WTC11 (cell line): ENCODE measurements around the gene CAMTA1. TPM values are rescaled to one million over a fixed set of nuclear protein-coding genes. Genes with fewer than 3 reads are reported as not detected.

Experiments used
- ATAC-seq: fragments of 200-7000 bp; cut with Tn5 transposase; 2 replicates; pipeline ENCODE4 v1.10.0; 2021; ENCODE audit warnings: mild to moderate bottlenecking, moderate library complexity
- CTCF ChIA-PET: fragments of 300-600 bp; sonication (Branson Sonifier 250); formaldehyde crosslinking; loops from one replicate; lab custom pipeline; 2021; ENCODE audit warnings: antibody characterized with exemption; lab: Charles Lee
- POLR2A ChIA-PET: fragments of 350-600 bp; sonication (Branson Sonifier 250); formaldehyde crosslinking; loops from one replicate; lab custom pipeline; 2021; ENCODE audit warnings: antibody characterized with exemption; lab: Charles Lee
- DNase-seq: peaks from one replicate; pipeline ENCODE4 v3.0.0; 2021; ENCODE audit warnings: low spot score
- H3K27ac Mint-ChIP-seq: 2 replicates; pipeline ENCODE4 v1.8.0; 2021; ENCODE audit warnings: mixed read lengths
- H3K27me3 Mint-ChIP-seq: 2 replicates; pipeline ENCODE4 v1.8.0; 2021; ENCODE audit warnings: low read depth, mild to moderate bottlenecking, moderate library complexity, mixed read lengths
- H3K36me3 Mint-ChIP-seq: 2 replicates; pipeline ENCODE4 v1.8.0; 2021; ENCODE audit warnings: mixed read lengths
- H3K4me1 Mint-ChIP-seq: 2 replicates; pipeline ENCODE4 v1.8.0; 2022; ENCODE audit warnings: mixed read lengths
- H3K4me3 Mint-ChIP-seq: 2 replicates; pipeline ENCODE4 v1.8.0; 2021; ENCODE audit warnings: mild to moderate bottlenecking, moderate library complexity, mixed read lengths
- H3K9me3 Mint-ChIP-seq: 2 replicates; pipeline ENCODE4 v1.8.0; 2021; ENCODE audit warnings: mixed read lengths
- E2F1 ChIP-seq: sonication (generic); formaldehyde crosslinking; IDR thresholded peaks from 2 replicates; pipeline ENCODE4 v1.8.0; 2022; ENCODE audit warnings: mild to moderate bottlenecking, missing genetic modification reagents
- E2F4 ChIP-seq: sonication (generic); formaldehyde crosslinking; IDR thresholded peaks from 2 replicates; pipeline ENCODE4 v1.8.1; 2022; ENCODE audit warnings: low read depth, mild to moderate bottlenecking, moderate library complexity, missing genetic modification reagents, borderline replicate concordance
- FOXK1 ChIP-seq: sonication (generic); formaldehyde crosslinking; IDR thresholded peaks from 2 replicates; pipeline ENCODE4 v1.8.0; 2022; ENCODE audit warnings: mild to moderate bottlenecking, moderate library complexity, missing genetic modification reagents
- FOXP1 ChIP-seq: sonication (generic); formaldehyde crosslinking; IDR thresholded peaks from 2 replicates; pipeline ENCODE4 v1.8.0; 2022; ENCODE audit warnings: missing genetic modification reagents, mild to moderate bottlenecking, moderate library complexity, borderline replicate concordance
- FOXP4 ChIP-seq: sonication (generic); formaldehyde crosslinking; IDR thresholded peaks from 2 replicates; pipeline ENCODE4 v1.8.0; 2022; ENCODE audit warnings: mild to moderate bottlenecking, missing genetic modification reagents
- GRHL2 ChIP-seq: fragments of 250-450 bp; sonication (Bioruptor Pico); IDR thresholded peaks from 2 replicates; pipeline ENCODE4 v1.8.0; 2022; ENCODE audit warnings: mild to moderate bottlenecking, moderate library complexity; ENCODE audit not compliant: insufficient replicate concordance, severe bottlenecking
- IRF1 ChIP-seq: sonication (generic); formaldehyde crosslinking; IDR thresholded peaks from 2 replicates; pipeline ENCODE4 v1.8.0; 2023; ENCODE audit warnings: missing genetic modification reagents
- MAX ChIP-seq: sonication (generic); formaldehyde crosslinking; IDR thresholded peaks from 2 replicates; pipeline ENCODE4 v1.8.0; 2022; ENCODE audit warnings: mild to moderate bottlenecking, missing genetic modification reagents
- MLX ChIP-seq: sonication (generic); formaldehyde crosslinking; IDR thresholded peaks from 2 replicates; pipeline ENCODE4 v1.8.1; 2023; ENCODE audit warnings: mild to moderate bottlenecking, missing genetic modification reagents, moderate library complexity
- NFYB ChIP-seq: sonication (generic); formaldehyde crosslinking; conservative IDR thresholded peaks from 2 replicates; pipeline ENCODE4 v1.8.0; 2022; ENCODE audit warnings: low read depth, missing genetic modification reagents
- NR1H2 ChIP-seq: sonication (generic); formaldehyde crosslinking; IDR thresholded peaks from 2 replicates; pipeline ENCODE4 v1.9.0; 2021; ENCODE audit warnings: mild to moderate bottlenecking, moderate library complexity, missing genetic modification reagents
- NR2C2 ChIP-seq: sonication (generic); formaldehyde crosslinking; IDR thresholded peaks from 2 replicates; pipeline ENCODE4 v1.8.0; 2022; ENCODE audit warnings: mild to moderate bottlenecking, missing genetic modification reagents
- SOX15 ChIP-seq: fragments of 250-450 bp; sonication (Bioruptor Pico); IDR thresholded peaks from 2 replicates; pipeline ENCODE4 v1.9.0; 2021; ENCODE audit warnings: mild to moderate bottlenecking
- STAT6 ChIP-seq: sonication (generic); formaldehyde crosslinking; conservative IDR thresholded peaks from 2 replicates; pipeline ENCODE4 v1.8.1; 2023; ENCODE audit warnings: mild to moderate bottlenecking, low read depth, missing genetic modification reagents, moderate library complexity
- ZNF121 ChIP-seq: sonication (generic); formaldehyde crosslinking; IDR thresholded peaks from 2 replicates; pipeline ENCODE4 v1.8.0; 2023; ENCODE audit warnings: missing genetic modification reagents
- ZNF263 ChIP-seq: sonication (generic); formaldehyde crosslinking; IDR thresholded peaks from 2 replicates; pipeline ENCODE4 v1.8.1; 2022; ENCODE audit warnings: low read depth, mild to moderate bottlenecking, moderate library complexity, missing genetic modification reagents
- ZNF512 ChIP-seq: sonication (generic); formaldehyde crosslinking; IDR thresholded peaks from 2 replicates; pipeline ENCODE4 v1.8.1; 2022; ENCODE audit warnings: missing genetic modification reagents, borderline replicate concordance
- ZNF532 ChIP-seq: fragments of 250-450 bp; sonication (Bioruptor Pico); IDR thresholded peaks from 2 replicates; pipeline ENCODE4 v1.9.0; 2021; ENCODE audit warnings: mild to moderate bottlenecking, borderline replicate concordance
- total RNA-seq: library from RNA; stranded (reverse); gene quantifications from 3 replicates; pipeline ENCODE4 v1.2.3, GENCODE V29; 2021

Gene CAMTA1
- total RNA-seq, 1 experiment from 2014 or later, result 86.4 TPM

- Mint-ChIP-seq H3K4me3 (no peak overlapping the region), H3K27ac (no peak overlapping the region), H3K4me1 (peaks cover 15% of the 10 kb centered on the region), H3K27me3 (no peaks in the 10 kb centered on the region), H3K36me3 (no peaks in the 10 kb centered on the region), H3K9me3 (no peaks in the 10 kb centered on the region)
- CTCF ChIA-PET, result no interaction called here
- ATAC-seq (no peak), DNase-seq (no peak)
- POLR2A ChIA-PET, result no interaction called here
- TF ChIP-seq NR2C2 (CRISPR knock-in tag), result no peak
- TF ChIP-seq ZNF263 (CRISPR knock-in tag), result no peak
- no peak for TF ChIP-seq NR1H2 (CRISPR knock-in tag)
- TF ChIP-seq E2F1, result no peak
- TF ChIP-seq FOXP1 (CRISPR knock-in tag), result no peak
- no peak for TF ChIP-seq GRHL2
- TF ChIP-seq FOXP4, result no peak
- TF ChIP-seq IRF1 (CRISPR knock-in tag), result no peak
- TF ChIP-seq E2F4 (CRISPR knock-in tag), result no peak
- no peak for TF ChIP-seq ZNF121 (CRISPR knock-in tag)
- no peak for TF ChIP-seq ZNF512 (CRISPR knock-in tag)
- no peak for TF ChIP-seq MAX (CRISPR knock-in tag)
- no peak for TF ChIP-seq STAT6
- no peak for TF ChIP-seq ZNF532 (CRISPR knock-in tag)
- TF ChIP-seq MLX, result no peak
- TF ChIP-seq NFYB, result no peak
- no peak for TF ChIP-seq FOXK1 (CRISPR knock-in tag)
- no peak for TF ChIP-seq SOX15
These were observed 233.6 kb downstream of the CAMTA1 start for GRCh38 chr1:7018826-7019225.
